ENCODE measurements around the gene ACP7.
A peak's percentile ranks its signal among the peaks of the same experiment; 100 is the strongest.
"Not testable (repeated sequence)": the region's sequence is repeated elsewhere in the genome, so short reads cannot be mapped to it uniquely, and the experiment has no call there.

ACP7 gene, protein sequence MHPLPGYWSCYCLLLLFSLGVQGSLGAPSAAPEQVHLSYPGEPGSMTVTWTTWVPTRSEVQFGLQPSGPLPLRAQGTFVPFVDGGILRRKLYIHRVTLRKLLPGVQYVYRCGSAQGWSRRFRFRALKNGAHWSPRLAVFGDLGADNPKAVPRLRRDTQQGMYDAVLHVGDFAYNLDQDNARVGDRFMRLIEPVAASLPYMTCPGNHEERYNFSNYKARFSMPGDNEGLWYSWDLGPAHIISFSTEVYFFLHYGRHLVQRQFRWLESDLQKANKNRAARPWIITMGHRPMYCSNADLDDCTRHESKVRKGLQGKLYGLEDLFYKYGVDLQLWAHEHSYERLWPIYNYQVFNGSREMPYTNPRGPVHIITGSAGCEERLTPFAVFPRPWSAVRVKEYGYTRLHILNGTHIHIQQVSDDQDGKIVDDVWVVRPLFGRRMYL

GRCh38 chr19:39083983-39084731 lies at the start of gene ACP7:
Gene ACP7, plus strand, starts transcription at chr19:39084368. Its CDS starts 902 bp downstream, at chr19:39085270.
- no peak for DNase-seq (ENCODE audit: low read depth, low spot score)

DNA sequence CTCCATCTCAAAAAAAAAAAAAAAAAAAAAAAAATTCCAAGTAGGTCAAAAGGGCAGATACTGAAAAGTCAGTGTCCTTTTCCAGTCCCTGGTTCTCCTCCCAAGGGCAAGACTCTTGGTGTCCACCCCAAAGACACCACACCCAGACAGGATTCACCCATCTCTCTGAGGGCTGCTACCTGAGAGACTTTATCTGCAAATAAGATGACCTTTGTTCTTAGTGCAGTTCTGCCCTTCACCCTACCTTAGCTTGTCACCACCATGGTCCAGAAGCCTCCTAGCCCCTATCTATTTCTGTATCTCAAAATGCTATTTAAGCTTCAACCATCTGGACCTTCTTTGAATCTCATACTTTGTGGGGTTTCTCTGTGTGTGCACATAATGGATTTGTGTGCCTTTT lies 47.6 kb upstream of the ACP7 start:
- no peak for DNase-seq (ENCODE audit: low read depth, low spot score)

DNA sequence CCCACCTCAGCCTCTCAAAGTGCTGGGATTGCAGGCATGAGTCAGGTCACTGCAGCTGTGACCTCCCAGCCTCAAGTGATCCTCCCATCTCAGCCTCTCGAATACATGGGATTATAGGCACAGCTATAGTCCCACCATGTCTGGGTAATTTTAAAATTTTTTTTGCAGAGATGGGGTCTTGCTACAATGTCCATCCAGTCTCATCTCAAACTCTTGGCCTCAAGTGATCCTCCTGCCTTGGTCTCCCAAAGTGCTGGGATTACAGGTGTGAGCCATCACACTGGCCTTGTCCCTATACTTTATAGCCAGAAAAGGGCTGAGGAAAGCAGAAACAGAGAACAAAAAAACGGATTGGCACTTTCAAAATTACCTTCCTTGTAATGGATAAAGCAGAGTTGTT lies 47.0 kb upstream of the ACP7 start:
- DNase-seq (ENCODE audit: low read depth, low spot score): no peak

GRCh38 chr19:39038098-39038497 lies 46.1 kb upstream of the ACP7 start:
- no peak for DNase-seq (ENCODE audit: low read depth, low spot score)

DNA sequence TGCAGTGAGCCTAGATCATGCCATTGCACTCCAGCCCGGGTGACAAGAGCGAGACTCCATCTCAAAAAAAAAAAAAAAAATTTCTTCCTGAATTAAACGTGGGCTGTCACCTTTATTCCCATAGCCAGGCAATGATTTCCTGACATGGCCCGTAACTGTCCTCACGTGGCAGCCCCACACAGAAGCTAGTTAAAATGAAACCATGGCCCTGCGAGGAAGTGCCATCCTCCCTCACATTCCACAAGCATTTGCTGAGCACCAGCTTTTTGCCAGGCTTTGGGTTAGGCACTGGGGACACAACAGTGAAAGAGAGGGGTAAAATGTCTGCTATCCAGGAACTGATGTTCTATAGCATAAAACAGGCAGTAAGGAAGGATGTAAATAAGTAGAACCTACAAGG lies 38.7 kb upstream of the ACP7 start:
- DNase-seq (ENCODE audit: low read depth, low spot score): no peak

DNA sequence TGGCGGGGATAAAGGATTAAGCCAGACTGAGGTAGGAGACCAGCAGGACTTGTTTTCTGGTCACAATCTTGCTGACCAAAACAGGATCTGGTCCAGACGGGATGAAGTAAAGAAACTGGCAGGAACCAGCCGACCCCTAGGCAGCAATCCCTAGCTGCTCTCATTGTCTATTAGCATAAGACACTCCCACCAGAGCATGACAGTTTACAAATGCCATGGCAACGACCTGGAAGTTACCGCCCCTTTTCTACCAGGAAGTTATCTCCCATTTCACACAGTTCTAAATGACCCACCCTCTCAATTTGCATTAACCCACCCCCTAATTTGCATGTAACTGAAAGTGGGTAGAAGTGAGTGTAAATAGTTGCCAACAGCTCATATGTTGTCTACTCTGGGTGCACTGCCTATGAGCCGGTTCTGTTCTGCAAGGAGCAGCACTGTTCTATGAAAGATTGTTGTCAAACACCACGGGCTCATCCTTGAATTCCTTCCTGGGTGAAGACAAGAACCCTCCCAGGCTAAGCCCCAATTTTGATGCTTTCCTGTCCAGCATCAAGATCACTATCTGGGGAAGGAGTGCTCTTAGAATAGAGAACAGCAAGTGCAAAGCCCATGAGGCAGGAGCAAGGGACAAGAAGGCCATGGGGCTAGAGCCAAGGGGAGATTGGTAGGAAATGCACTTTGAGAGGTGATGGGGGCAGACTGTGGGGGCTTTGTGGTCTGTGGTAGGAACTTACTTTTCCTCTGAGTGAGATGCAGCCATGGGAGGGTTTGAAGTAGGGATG lies 37.9 kb upstream of the ACP7 start:
- no peak for DNase-seq (ENCODE audit: low read depth, low spot score)

- DNase-seq (ENCODE audit: low read depth, low spot score): no peak
Measured at GRCh38 chr19:39047073-39047472, 37.1 kb upstream of the ACP7 start.

GRCh38 chr19:39052243-39052746 lies 31.9 kb upstream of the ACP7 start:
- peak; percentile 14 for DNase-seq (ENCODE audit: low read depth, low spot score)

- DNase-seq (ENCODE audit: low read depth, low spot score): no peak
Measured at GRCh38 chr19:39052846-39053245, 31.3 kb upstream of the ACP7 start.

DNA sequence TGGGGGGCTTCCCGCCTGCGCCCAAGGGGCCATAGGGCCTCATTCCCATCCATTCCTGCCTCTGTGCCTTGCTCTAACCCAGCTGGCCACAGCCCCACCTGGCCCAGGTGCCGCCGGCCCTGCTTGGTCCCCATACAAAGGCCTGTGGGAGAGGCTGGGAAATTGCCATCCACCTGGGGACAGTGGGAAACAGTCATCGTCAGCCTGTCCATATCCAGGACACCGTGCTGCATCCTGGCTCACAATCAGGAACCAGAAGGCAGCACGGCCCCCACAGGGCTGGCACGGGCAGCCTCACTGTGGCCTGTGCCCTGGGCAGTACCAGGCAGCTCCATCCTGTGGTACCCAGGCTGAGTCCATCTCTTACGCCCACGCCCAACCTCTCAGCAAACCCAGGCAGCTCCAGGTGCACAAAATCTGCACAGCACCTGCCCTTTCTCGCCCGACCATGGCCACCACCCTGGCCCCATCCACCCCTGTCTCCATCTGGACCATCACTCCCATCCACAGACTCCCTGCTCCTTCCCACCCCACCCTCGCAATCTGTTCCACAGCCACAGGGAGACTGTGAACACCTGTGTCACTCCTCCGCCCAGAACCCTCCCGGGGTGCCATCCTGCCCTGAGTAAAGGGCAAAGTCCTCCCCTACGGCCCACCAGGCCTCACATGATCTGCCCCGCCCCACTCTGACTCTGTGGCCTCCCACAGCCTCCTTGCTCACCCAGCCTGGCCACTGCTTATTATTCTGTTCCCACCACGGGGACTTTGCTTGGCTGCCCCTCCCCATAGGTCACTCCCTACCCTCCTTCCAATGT lies 30.7 kb upstream of the ACP7 start:
- DNase-seq (ENCODE audit: low read depth, low spot score): no peak

GRCh38 chr19:39054091-39054470 lies 30.1 kb upstream of the ACP7 start:
- no peak for DNase-seq (ENCODE audit: low read depth, low spot score)

DNA sequence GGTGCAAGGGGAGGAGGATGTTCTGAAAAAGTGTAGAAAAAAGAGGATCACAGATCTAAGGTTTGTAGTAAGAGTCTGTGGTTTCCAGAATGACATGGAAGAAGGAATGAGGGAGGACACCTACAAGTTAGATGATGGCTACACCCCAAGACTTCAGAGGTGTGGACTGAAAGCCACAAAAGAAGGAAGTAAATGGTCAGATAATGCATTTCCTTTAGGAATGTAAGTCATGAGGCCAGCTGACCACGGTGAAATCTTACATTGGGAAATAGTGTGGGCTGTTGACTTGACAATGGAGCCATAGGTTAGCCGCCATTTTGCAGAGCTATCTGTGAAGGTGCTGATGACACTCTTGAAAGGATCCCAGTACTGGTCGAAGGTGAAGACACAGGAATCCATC lies 26.6 kb upstream of the ACP7 start:
- DNase-seq (ENCODE audit: low read depth, low spot score): no peak

- DNase-seq (ENCODE audit: low read depth, low spot score): no peak
Measured at GRCh38 chr19:39059302-39059701, 24.9 kb upstream of the ACP7 start.

GRCh38 chr19:39060171-39060570 lies 24.0 kb upstream of the ACP7 start:
- no peak for DNase-seq (ENCODE audit: low read depth, low spot score)

GRCh38 chr19:39064405-39064804 lies 19.8 kb upstream of the ACP7 start:
- DNase-seq (ENCODE audit: low read depth, low spot score): no peak

DNA sequence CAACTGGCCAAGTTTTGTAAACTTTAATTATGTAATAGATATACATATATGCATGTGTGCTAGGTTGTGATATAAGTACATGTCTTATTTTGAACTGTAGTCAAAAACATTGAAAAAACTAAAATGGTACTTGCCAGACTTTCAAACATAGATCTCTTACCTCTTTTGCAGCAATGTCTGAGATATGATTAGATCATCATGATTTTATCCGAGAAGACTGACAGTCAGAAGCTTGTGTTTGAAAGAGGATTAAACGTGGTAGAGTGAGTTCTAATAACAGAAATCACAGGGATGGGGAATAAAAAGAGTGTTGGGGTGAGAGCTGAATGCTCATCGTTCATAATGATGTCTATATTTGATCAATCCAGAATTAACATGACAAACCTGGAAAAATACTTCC lies 18.2 kb upstream of the ACP7 start:
- DNase-seq (ENCODE audit: low read depth, low spot score): no peak

GRCh38 chr19:39067104-39067503 lies 17.1 kb upstream of the ACP7 start:
- DNase-seq (ENCODE audit: low read depth, low spot score): no peak

DNA sequence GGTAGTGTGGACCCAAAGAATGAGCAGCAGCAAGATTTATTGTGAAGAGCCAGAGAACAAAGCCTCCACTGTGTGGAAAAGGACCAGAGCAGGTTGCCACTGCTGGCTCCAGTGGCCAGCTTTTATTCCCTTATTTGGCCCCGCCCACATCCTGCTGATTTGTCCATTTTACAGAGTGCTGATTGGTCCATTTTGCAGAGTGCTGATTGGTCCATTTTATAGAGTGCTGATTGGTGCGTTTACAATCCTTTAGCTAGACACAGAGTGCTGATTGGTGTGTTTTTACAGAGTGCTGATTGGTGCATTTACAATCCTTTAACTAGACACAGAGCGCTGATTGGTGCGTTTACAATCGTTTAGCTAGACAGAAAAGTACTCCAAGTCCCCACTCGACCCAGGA lies 15.9 kb upstream of the ACP7 start:
- DNase-seq (ENCODE audit: low read depth, low spot score): not testable (repeated sequence)

DNA sequence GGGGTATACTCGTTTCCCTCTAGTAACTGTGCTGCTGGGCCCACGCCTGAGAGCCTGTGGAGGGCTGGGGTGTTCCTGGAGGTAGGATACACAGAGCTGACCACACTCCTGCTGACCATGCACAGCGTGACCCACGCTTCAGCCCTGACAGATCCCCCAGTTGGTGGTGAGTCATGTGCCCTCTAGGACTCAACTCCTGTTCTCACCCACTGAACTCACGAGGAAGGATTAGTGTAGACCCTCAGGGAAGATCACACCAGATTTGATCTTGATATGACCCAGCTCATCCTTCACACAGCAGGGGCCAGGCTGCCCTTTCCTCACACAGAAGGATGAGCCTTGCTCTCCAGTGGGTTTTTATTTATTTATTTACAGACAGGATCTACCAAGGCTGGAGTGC lies 13.3 kb upstream of the ACP7 start:
- no peak for DNase-seq (ENCODE audit: low read depth, low spot score)

DNA sequence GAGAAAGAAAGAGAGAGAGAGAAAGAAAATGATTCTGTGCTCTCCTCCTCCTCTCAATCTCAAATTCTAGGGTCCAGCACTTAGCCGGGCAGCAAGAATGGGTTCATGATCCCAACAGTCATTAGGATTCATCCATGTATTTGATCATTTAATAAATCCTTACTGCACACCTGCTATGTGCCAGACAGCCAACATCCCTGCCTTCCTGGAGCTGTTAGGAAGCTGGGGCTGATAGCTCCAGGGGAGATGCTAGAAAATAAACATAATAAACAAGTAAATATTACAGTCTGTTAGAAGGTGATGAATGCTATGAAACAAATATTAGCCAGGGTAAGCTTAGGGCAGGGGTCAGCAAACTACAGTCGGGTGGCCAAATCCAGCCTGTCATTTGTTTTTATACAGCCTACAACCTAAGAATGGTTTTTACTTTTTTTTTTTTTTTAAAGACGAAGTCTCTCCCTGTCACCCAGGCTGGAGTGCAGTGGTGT lies 9.9 kb upstream of the ACP7 start:
- DNase-seq (ENCODE audit: low read depth, low spot score): no peak

- DNase-seq (ENCODE audit: low read depth, low spot score): no peak
Measured at GRCh38 chr19:39074942-39075341, 9.2 kb upstream of the ACP7 start.

All from activated naive CD8-positive, alpha-beta T cell treated with anti-CD3 and anti-CD28 coated beads, Interleukin-2, amount 50 U/mL, for 16 hours (primary cell).